Thoracic aorta (tissue), 2 donors: ENCODE measurements around the gene AGMO. TPM values are rescaled to one million over a fixed set of nuclear protein-coding genes. Genes with fewer than 3 reads are reported as not detected.

Source experiments
- ATAC-seq: fragments of 150-250 bp; one replicate; pipeline ENCODE4 v1.8.0; 2017; ENCODE audit warnings: low read depth; ENCODE audit not compliant: insufficient number of reproducible peaks, low FRiP score
- DNase-seq: peaks from one replicate; pipeline ENCODE4 v3.0.0-alpha.2; 2020; ENCODE audit warnings: low spot score
- H3K27ac ChIP-seq, 2 donors: fragments of 200-600 bp; sonication (generic); 1 replicate in 1 of 2; 2 replicates in 1 of 2; pipeline ENCODE4 v1.5.1; 2016; ENCODE audit warnings: mild to moderate bottlenecking in 2 of 2, moderate library complexity in 2 of 2
- H3K27me3 ChIP-seq: fragments of 200-600 bp; sonication (generic); replicated peaks from 2 replicates; pipeline ENCODE4 v1.6.0; 2016; ENCODE audit warnings: mild to moderate bottlenecking; ENCODE audit not compliant: insufficient read depth
- H3K36me3 ChIP-seq: fragments of 200-600 bp; sonication (generic); one replicate; pipeline ENCODE4 v1.5.1; 2016
- H3K4me1 ChIP-seq, 2 donors: fragments of 200-600 bp; sonication (generic); 1 replicate in 1 of 2; 2 replicates in 1 of 2; pipeline versions ENCODE4 v1.5.1 to v1.6.0; 2016; ENCODE audit warnings: low read depth in 2 of 2, mild to moderate bottlenecking in 1 of 2; ENCODE audit not compliant: control insufficient read depth in 1 of 2
- H3K4me3 ChIP-seq: fragments of 200-600 bp; sonication (generic); 2 replicates; pipeline ENCODE4 v1.5.1; 2016; ENCODE audit warnings: mild to moderate bottlenecking
- H3K9me3 ChIP-seq: fragments of 200-600 bp; sonication (generic); 2 replicates; pipeline ENCODE4 v1.5.1; 2016
- CTCF ChIP-seq: fragments of 200-600 bp; sonication (generic); IDR thresholded peaks from one replicate; pipeline ENCODE4 v1.5.1; 2019; ENCODE audit warnings: antibody characterized with exemption
- total RNA-seq, 2 donors: library from RNA; depleted of rRNA; stranded (reverse); fragments of >200 nt; gene quantifications; one replicate each; pipeline versions ENCODE4 v1.1.0 to v1.2.3, GENCODE V29; 2016

The AGMO gene
- total RNA-seq, 2 donors from 2014 or later: 0.85 to 3.0 TPM

DNA sequence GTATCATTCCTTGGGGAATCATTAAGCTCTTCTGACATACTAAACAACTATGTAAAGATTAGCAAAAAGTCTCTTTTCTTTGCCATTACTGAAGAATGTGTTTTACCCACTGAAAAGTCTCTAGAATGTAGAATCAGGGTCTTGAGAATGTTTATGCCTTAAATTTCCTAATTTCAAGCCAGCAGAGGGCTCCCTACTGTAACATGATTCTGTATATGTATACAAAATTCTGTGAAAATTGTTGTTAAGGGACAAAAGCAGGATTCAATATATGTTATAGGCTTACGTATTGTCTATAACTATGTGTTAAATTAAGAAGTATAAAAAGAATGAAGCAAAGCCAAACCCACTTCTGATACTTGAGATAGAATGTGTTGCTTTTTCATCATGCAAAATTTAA lies 362.3 kb downstream of the AGMO start:
- TF ChIP-seq CTCF: no peak
- DNase-seq (no peak), ATAC-seq (no peak)
- H3K9me3 ChIP-seq: no peaks in the 10 kb centered on the region
- H3K36me3 ChIP-seq: no peaks in the 10 kb centered on the region
- no peak overlapping the region for H3K27ac ChIP-seq
- peaks cover 0 to 12% of the 10 kb centered on the region in 2 donors for H3K4me1 ChIP-seq
- H3K4me3 ChIP-seq: no peak overlapping the region
- H3K27me3 ChIP-seq: no peaks in the 10 kb centered on the region

- Histone ChIP-seq H3K9me3 (no peaks in the 10 kb centered on the region), H3K36me3 (no peaks in the 10 kb centered on the region), H3K4me3 (no peak overlapping the region), H3K27ac (no peak overlapping the region), H3K4me1 (peaks cover 0 to 6% of the 10 kb centered on the region in 2 donors), H3K27me3 (no peaks in the 10 kb centered on the region)
- TF ChIP-seq CTCF: no peak
- no peak for ATAC-seq
- DNase-seq: no peak
Measured at GRCh38 chr7:15197042-15197977, 364.5 kb downstream of the AGMO start.

- Histone ChIP-seq H3K4me1 (no peaks in the 10 kb centered on the region), H3K4me3 (no peak overlapping the region), H3K9me3 (no peaks in the 10 kb centered on the region), H3K27ac (no peak overlapping the region), H3K27me3 (no peaks in the 10 kb centered on the region), H3K36me3 (no peaks in the 10 kb centered on the region)
- DNase-seq (no peak), ATAC-seq (no peak)
- no peak for TF ChIP-seq CTCF
Measured at GRCh38 chr7:15178065-15178464, 383.8 kb downstream of the AGMO start.

- Histone ChIP-seq H3K9me3 (no peaks in the 10 kb centered on the region), H3K4me1 (no peaks in the 10 kb centered on the region), H3K36me3 (no peaks in the 10 kb centered on the region), H3K27me3 (no peaks in the 10 kb centered on the region), H3K27ac (no peak overlapping the region), H3K4me3 (no peak overlapping the region)
- no peak for ATAC-seq
- no peak for DNase-seq
- no peak for TF ChIP-seq CTCF
Measured at GRCh38 chr7:15176089-15176488, 385.7 kb downstream of the AGMO start.

GRCh38 chr7:15175152-15175551 lies 386.7 kb downstream of the AGMO start:
- no peak overlapping the region for H3K27ac ChIP-seq
- no peak overlapping the region for H3K4me3 ChIP-seq
- no peak for ATAC-seq

More at GRCh38 chr7:15175152-15175551, 386.7 kb downstream of the AGMO start:
- no peaks in the 10 kb centered on the region for H3K9me3 ChIP-seq
- DNase-seq: no peak
- no peaks in the 10 kb centered on the region for H3K4me1 ChIP-seq
- no peaks in the 10 kb centered on the region for H3K36me3 ChIP-seq
- TF ChIP-seq CTCF: no peak
- no peaks in the 10 kb centered on the region for H3K27me3 ChIP-seq
